LoVo (cell line): ENCODE measurements around the gene CFAP45.
A peak's percentile ranks its signal among the peaks of the same experiment; 100 is the strongest.

Experiments
- DNase-seq: peaks from one replicate; pipeline ENCODE4 v3.0.0-alpha.2; 2016; ENCODE audit warnings: low spot score

CFAP45 gene, protein sequence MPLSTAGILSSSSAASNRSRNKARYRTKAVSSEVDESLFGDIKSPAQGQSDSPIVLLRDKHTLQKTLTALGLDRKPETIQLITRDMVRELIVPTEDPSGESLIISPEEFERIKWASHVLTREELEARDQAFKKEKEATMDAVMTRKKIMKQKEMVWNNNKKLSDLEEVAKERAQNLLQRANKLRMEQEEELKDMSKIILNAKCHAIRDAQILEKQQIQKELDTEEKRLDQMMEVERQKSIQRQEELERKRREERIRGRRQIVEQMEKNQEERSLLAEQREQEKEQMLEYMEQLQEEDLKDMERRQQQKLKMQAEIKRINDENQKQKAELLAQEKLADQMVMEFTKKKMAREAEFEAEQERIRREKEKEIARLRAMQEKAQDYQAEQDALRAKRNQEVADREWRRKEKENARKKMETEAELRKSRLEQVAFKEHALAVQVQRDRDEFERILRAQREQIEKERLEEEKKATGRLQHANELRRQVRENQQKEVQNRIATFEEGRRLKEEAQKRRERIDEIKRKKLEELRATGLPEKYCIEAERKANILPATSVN

DNA sequence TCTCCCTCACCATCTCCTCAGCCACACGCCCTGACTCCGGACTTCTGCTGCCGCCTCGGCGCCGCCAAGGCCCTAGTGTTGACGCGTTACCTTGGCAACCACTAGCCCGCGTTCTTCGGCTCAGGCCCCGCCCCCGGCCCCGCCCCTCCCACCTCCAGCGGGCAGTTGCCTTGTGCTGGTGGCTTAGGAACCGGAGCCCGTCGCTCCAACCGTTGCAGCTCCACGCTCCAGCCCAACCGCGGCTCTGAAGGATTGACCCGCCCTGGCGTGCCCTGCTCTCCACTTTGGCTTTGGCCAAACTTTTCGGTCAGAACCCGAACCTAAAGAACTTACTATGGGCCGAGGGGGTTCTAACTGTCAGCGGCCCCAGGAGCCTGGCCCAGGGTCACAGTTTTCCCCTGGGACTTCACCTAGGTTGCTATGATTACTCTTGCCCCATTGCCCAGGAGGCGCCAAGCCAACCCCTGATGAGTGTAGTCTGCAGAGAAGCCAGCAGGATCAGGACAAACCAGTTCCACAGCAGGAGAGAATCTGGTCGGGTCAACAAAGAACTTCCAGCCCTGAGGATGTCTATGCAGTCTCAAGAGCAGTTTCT, at the start of gene CFAP45:
Gene CFAP45, minus strand, starts transcription at position 80 of the 595 bp plus-strand sequence. Its CDS starts 67 bp downstream, at position 13.
- peak; percentile 68 for DNase-seq

DNA sequence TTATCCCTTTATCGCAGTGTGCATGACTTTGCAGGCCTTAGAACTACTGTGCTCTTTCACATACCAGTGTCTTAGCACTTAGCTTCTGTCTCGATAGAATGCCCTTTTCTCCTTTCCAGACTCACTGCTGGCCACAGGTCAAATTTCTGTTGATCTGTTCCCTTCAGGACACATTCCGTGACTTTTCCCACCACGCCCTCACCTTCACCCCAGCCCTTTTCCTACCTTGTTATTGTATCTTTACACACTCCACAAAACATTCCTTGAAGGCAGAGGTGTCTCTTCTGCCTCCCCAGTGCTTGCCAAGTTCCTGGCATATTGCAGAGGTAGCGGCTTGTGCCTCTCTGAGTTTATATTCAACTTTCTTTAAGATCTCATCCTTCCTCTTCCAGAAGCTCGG, 49.2 kb upstream of the CFAP45 start:
- DNase-seq: peak; percentile 37

DNA sequence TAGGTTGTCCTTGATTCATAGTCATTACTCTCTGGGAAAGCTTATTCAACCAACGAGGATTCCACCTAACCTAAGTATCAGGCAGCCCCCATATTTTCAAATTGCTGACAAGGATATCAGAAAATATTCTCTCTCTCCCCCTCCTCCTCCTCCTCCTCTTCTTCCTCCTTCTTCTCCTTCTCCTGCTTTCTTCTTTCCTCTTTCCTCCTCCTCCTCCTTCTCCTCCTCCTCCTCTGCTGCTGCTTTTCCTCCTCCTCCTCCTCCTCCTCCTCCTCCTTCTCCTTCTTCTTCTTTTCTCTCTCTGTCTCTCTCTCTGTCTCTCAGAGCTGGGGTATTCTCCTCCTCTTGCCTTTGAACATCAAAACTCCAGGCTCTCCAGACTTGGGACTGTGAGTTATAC, 48.0 kb upstream of the CFAP45 start:
- no peak for DNase-seq

DNA sequence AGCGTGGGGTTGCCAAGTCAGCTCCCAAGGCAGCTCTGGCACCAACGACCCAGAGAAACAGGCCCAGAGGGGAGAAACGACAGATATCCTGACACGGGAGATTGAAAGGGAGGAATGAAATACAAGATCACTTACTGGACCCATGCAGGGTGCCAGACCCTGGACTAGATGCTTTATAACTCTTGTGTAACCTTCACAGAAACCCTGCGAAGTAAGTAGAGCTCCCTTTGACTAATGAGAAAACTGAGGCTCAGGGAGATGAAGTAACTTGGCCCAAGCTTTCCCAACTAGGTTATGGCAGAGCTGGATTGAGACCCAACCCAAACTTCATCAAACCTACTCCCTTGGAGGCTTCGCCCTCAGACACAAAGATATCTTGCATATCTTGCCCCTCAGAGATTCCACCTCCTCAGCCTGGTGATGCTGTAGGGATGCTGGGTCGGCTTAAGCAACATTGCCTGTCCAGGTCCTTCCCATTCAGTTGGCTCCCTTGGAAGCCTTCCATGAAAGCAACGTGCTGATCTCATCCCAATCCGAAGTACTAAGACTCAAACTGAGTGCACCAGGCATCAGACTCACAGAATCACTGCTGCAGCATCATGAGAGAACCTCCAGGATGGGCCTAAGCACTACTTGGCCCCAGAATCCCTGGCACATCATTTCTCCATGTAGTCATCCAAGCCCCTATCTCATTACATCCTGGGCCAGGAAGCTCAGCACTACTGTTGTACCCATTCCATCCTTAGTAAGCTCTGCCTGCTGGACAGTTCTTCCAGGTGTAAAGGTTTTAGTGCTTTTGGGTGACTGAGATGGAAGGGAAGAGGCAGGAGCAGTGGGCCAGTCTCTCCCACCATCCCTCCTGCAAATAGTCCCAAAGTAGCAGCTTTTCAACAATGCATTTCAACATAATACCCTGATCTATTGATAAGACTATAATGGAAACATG, 46.5 kb upstream of the CFAP45 start:
- DNase-seq: no peak

DNA sequence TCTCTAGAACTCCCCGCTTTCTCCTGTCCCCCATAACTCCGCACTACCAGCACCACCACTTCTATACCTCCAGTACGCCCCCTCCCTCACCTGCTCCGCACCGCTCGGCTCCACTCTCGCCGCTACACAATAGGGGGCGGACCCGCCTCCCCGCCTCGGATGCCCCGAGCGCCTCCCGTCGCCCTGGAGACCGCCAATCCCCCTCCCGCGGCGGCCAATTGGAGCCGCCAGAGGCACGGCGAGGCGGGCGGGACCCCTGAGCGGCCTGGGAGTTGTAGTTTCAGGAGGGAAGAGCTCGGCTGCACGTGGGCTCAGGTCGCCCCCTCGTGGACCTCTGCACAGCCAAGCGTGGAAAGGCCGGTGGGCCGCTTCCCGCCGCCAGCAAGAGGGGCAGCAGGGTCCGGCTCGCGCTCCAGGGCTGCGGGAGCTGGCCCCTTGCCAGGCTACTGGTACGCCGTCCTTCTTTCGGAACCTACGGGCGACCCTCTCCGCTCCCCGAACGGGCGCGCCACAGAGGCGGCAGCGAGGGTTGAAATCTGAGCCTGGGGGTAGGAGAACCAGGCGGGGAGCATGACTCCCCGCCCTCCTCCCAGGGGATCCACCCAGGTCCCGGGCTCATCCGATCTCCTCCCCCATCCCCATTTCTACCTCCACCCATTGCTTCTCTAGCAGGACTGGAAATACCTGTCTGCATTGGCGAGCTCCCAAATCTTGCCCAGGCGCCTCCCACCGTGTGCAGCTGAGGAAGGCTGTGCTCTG, 45.7 kb upstream of the CFAP45 start, which contains the start of gene IGSF9:
Gene IGSF9, minus strand, starts transcription at position 131 of the 759 bp plus-strand sequence. CDS start 2,159 bp downstream, outside the sequence.
- DNase-seq: peak; percentile 80

DNA sequence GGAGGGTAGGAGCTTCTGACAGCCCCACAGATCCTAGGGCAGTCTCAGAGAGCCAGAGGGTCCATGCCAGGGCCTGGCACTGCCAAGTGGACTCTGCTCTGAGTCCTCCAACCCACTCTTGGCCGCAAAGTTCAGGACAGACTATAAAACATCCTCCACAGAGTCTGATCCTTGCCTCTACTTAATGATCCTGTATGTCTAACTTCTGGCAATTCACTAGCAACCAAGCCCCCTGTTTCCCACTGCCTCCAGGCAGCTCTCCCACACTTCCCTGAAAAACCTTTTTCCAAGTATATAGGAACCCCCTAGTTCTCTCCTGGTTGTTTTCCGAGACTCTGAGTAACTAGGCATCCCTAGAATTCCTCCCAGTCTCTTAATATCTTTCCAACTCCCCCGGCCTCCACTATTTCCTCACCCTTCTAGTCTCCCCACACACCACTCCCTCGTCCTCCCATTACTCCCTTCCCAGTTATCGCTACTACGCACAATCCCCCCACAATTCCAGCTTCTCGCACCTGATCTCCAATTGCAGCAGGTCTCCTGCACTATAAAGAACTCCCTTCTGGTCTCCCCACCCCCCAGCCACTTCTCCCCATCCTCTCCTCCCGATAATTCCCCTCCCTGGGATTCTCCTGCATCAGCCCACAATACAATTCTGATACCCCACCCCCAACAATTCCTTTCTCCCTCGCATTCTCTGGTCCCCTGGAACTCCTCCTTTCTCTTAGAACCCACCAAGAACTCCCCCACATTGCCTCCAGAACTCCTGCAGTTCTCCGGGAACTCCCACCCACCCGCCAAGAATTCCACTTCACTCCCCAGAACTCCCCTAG, 44.9 kb upstream of the CFAP45 start:
- DNase-seq: no peak

DNA sequence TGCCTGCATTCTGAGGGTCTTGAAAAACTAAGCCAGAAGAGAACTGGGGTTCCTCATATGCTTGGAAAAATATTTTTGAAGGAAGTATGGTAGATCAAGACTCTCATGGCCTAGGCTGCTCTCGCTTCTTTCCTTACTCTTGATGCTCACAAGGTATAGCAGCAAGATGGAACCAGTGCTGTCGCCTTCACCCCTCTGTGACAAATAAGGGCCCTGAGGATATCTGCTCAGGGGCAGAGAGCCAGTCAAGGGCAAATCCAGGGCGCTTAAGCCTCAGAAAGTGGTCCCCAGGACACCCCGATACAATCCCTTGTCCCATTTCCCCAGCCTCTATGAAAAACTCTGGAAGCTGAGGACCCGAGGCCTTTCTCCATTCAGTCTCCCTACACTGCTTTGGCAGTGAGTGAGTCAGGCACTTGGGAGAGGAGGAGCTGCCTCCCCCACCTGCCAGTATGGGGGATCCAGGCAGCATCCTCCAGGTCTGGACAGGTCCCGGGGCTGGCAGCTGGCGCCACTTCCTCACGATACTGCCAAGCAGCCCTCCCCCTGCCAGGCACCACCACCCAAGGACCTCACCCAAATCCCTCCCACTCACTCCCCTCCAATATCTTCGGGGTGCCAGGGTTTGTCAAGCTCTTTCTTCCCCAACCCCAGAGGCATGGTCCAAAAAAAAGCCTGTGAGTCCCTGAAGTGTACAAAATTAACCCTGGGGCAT, 44.1 kb upstream of the CFAP45 start:
- no peak for DNase-seq

DNA sequence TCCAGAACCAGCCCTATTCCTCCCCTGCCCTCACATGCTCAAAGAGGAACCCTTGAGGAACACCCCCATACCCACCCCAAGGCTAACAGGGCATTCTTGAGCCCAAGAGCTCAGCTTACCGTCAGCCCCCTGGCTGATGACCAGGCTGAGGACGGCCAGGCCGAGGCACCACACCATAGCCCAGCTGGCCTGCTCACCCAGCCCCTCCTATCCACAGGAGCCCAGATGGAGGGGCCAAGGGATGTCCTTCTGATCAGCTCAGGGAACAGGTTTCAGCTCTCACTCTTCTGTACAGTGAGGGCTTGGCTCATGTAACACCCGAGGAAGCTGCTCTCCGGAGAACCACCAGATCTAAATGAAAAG, 43.3 kb upstream of the CFAP45 start:
- no peak for DNase-seq

DNA sequence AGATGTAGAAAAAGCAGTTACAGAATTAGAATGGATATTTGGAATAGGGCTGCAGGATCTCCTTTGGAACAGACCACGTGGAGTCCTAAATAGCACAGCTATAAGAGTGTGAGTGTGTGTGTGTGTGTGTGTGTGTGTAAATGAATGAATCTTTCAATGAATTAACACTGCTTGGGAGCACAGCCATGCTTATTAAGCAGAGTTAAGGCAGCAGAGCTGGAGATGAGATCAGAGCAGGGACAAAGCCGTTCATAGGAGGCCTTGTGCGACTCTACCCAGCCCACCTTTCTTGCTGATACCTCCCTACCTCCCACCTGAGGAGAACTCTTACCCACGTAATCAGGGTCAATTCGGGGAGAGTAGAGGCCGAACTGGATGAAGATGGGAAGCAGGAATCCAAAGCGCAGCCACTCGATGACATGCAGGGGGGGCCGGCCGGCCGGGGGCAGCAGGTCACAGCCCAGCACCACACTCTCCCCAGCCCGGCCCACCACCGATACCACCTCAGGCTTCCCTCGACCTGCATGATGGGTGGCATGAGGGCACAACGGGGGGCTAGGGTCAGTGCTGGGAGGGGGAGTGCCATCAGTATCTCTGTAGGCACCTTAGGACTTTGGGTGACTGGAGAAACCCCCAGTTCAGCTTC, 42.8 kb upstream of the CFAP45 start:
- no peak for DNase-seq

DNA sequence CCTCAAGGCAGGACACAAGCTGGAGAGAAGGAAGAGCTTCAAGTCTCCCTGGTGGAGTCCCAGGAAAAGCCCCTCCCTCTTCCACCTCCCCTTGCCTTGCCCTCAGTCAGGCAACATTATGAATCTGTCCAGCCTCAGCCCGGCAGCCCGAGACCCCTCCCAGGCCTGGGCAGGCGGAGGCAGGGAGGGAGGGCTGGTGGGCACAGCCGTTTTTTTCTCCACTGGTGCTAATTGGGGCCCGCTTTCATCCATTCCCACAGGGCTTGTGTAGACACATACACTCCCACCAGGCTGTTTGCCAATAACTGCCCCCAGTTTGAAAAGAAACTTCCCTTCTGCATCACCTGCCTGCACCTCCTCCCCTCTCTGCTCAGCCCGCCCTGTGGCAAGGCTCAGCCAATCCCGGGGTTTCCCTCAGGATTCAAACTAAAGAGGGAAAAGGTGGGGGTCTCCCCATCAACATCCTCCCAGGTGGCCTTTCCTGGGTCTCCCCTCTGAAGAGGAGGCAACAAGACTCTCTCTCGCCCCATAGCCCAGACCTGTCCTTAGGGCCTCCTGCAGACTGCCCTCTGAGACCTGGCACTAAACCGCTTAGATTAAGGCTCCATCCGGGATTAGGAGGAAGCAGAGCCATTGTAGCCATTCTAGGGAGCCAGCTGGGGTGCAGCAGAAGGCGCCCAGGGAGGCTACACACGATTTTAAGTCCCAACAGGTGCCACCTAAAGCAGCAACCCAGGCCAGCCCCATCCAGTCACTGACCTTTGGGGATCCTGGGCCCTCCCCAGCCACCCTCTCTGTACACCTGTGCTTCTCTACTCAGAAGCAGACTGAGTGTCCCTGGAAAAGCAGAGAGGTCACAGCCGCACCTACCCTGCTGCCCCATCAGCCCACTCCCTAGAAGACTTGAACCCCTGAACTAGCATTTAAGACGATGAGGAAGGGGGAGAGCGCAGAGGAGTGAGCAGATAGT, 41.9 kb upstream of the CFAP45 start:
- no peak for DNase-seq

DNA sequence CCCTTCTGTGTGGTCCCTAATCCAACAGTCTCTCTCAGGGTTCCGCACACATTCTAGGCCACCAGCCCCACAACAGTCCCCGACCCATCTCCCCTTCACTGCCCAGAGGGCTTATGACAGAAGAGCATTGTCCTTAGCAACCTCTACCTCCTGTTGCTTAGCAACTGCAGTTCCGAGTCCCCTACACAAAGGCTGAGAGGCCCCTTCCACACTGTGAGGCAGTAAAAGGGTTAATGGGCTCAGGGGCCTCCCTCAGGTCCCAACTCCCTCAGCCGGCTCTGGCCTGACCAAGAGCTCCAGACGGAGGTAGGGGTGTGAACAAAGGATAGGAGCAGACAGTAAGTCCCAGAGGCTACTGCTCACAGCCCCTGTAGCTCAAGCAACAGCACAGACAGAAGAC, 41.2 kb upstream of the CFAP45 start:
- no peak for DNase-seq

DNA sequence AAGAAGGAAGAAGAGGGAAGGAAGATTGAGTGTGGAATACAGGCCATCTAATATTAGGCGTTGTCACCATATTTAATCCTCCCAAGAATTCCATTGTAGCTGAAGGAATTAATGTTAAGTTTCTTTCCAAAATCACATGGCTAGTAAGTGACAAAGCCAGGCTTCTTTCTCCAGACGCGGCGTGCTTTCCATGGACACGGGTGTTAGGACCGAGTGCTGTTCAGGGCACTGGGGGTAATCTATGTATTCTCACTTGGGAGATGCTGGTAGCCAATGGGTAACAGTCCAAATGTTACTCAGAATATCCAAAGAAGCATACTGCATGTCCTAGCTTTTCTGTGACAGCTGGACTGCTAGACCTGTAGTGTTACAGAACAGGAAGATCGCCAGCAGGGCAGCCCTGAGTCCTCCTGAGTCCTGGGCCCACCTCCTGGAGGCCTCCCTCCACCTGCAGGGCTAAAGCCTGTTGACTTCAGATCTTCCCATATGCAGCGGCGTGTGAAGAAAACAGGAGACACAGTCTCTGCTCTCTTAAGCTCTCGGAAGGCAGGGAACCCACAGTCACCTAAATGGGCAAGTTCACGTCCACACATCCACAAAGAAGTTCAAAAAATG, 40.1 kb upstream of the CFAP45 start:
- DNase-seq: no peak

DNA sequence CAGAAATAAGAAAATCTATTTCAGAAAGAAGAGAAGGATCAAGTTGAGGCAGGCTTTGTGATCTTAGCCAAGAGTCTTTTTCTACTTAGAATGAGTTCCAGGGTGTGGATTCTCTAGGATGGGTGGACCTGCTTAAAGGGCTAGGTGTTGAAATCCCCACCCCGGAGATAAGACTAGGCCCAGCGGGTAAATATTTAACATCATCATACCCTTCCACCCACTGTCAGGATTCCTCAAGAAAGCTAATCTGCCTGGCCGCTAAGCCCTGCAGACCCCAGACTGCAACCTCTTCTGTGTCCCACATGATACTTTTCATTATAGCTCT, 39.7 kb upstream of the CFAP45 start:
- peak; percentile 41 for DNase-seq

DNA sequence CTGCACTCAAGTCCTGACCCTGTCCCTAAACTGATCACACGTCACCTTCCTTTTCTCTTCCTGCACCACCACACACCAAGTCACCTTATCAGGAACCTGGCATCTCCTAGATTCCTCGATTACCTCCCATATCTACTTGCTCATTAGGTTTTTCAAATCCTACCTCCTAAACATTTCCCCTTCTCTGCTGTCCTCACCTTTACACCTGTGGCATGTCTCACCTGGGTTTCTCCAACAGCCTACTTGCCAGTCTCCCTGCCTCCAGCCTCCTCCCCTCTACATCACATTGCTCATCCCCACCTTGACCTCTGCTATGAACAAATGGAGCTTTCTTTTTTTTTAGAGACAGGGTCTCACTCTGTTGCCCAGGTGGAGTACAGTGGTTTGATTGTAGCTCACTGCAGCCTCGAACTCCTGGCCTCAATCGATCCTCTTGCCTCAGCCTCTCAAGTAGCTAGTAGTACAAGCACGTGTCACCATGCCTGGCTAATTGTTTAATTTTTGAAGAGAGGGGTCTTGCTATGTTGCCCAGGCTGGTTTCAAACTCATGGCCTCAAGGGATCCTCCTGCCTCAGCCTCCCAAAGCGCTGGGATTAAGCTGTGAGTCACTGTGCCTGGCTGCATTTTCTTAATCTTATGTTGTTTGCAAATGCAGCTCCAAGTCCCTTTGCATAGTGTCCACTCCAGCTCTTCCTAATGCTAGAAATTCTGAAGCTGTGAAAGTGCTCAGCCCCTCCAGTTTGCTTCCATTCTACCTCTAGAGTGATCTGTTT, 39.1 kb upstream of the CFAP45 start:
- DNase-seq: no peak

DNA sequence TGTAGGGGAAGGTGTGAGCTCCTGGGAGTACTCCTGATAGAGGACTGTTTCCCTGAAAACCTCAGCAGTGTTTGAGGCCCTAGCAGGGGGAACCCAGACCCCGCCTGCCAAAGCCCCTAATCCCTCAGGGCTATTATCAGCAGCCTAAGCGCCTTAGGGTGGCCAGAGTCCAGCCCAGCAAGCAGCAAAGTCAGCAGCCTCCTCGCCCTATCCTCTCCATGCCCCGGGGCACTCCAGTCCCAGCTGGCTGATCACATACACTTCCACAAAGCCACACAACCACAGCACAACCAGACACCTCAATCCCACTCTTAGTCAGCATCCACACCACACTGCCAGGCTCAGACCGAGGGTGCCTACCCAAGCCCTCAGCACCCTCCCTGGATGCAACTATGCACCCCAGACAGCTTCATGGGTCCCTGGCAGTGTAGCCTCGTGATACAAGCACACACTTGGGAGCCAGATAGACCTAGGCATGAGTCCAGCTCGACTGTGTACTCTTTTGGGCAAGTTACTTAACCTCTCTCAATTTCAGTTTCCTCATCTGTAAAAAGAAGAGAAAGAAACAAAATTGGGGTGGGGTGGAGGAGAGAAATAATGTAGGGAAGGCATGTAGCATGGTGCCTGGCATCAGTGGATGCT, 38.4 kb upstream of the CFAP45 start:
- no peak for DNase-seq

DNA sequence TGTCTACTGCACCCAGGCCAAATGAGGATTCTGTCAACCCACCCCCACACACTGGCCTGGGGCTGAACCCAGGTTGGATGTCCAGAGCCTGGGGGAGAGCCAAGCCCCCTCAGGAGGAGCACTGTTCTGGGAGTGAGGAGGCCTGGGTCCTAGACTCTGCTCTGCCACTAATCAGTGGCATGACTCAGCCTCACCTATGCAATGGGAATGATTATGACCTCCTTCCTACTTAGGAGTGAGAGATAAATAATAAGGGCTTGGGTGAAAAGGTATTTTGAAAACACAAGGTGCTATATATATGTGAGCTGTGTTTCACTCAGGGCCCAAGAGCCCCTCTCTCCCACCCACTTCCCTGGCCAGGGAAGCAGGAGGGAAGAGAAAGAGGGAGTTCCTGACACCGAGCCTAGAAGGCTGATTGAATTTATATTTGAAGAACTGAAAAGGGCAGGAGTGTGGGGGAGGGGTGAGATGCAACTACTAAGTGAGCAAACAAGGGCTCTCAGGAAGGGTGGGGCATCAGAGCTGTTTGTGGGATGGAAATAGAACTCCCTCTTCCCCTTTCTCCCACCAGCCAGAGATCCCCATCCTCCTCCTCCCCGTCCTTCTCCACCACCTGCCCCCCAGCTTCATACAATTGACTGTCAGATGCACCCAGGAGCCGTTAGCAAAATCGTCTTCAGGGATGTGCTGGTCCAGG, 37.2 kb upstream of the CFAP45 start:
- no peak for DNase-seq
